GM18858 (cell line): ENCODE data around the gene ZBTB7C.

Experiments
- ATAC-seq: cut with Tn5 transposase; IDR thresholded peaks from one replicate; pipeline ENCODE4 v1.9.1; 2021; ENCODE audit not compliant: unreplicated experiment

ZBTB7C gene

DNA sequence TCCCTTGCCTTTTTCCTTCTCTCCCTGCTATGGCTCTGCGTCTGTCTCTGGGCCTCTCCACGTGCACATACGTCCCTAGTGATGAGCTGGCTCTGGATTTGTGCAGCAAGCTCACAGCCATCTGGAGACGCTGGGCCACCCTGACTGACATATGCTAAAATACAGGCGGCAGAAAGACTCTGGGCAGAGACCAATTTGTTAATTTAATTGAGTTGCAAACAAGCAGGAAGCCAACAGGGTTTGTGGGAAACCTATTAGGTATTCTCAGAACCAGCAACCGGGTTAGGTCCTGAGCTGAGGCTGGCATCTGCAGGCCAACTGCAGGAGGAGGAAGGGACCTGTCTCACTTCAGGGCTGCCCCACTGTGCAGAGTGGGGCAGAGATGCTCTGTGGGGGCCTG is 425.2 kb downstream of the ZBTB7C start:
- ATAC-seq, result no peak

DNA sequence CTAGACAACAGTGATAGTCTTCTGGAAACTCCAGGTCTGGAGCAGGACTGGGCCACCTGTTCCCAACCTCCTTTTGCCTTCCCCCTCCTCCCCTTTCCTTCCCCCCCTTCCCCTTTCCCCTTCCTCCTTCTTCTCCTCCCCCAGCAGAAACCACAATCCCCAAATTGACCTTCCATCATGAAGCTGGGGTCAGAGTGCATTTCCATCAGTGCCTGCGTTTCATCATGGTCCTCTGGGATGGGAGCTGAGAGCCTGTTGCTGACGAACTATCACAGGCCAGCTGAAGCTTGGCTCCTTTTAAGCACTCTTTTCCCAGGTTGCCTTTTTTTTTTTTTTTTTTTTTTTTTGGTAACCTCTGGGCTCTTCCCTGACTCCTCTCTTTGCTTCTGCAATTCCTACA is 426.1 kb downstream of the ZBTB7C start:
- ATAC-seq, result no peak

DNA sequence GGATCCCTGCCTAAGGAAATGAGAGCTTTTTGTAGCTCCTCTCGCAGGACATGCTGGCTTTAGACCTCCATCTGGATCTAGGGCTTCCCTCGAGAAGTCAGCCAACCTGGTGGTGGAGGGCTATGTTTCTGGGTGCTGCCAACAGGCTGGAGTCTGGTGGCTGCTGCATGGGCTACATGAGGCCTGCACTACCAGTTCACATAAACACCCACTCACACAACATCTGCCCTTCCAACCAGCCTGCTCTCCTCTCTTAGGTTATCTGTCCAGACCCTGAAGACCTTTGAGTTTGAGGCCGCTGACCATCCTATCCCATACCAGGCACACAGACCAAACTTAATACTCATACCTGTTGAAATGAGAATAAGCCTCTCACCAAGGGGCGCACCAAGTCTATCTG is 427.4 kb downstream of the ZBTB7C start:
- no peak for ATAC-seq

DNA sequence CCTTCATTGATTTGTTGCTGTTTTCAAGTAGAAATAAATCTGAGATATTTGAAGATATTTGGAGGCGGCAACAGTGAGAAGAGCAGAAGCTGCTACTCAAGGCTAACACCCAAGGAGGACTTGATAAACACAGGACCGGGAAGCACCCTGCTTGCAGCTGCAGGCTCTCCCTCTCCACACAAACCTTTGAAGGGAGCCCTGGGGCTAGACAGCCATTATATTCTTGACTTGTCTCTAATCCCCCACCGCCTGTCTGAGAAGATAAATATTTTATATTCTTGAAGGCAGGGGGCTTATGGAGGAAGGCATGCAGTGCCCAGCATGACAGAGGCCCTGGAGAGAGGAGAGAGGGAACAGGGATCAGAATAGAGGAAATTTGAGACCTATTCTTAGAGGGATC is 427.9 kb downstream of the ZBTB7C start:
- ATAC-seq, result no peak

DNA sequence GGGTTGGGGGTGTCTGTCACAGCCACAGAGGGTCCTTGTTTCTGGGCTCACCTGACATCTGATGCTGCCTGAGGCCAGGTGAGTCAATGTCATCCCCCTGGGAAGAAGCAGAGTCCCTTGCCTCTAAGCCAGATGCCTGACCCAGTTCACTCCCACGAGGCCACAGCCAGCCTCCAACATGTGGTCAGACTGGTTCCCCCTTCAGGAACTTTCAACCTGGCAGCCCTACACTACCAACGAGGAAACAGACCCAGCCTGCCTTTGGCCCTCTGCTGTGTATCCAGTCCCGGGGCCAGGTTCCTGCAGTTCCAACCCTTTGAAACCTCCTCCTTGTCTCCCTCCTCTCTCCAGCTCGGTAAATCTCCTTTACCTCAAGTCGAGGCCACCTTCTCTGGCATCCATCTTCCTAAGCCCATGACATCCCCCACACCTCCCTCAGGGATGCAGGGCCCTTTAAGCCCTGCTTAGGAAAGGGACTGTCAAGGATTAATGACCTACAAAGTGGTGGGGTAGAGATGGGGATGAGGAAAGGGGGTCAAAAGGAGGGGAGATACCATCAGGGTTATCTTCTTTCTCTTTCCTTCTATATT is 429.5 kb downstream of the ZBTB7C start:
- ATAC-seq, result no peak

DNA sequence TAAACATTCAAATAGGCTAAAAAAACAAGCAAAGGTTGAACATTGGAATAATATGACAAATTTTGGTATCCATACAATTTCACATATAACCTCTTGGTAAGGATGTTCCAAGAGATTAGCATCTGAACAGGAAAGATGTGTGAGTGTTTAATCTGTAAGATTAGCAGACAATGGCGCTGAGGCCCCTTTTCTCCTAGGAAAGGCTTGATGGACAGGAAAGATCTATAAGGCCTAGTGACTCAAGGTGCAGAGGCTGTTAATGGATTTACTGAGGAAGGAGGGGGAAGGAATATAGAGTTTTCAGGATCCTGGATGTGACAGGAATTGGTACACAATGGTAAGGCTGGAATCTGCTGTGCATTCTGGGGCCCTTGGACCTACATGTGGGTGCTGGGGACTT is 430.6 kb downstream of the ZBTB7C start:
- ATAC-seq, result no peak

DNA sequence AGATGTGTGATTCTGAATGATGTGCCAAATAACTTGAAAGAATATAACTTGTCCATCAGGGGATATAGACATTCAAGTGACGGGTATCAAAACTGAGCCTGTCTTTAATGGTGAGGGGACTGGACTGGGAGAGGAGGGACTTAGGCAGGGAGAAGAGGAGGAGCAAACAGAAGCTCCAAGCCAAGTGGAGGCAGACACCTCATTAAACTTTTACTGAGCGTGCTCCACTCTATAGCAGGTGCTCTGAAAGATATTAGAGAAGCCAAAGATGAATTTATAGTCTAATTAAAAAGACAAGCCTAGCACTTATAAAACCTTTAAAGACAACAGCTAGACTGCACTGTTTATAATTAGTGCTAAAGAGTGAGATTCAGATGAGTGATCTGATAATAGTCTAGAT is 431.0 kb downstream of the ZBTB7C start:
- no peak for ATAC-seq
